HS-5 (cell line): ENCODE results near the gene PRDX2.

Experiments
- DNase-seq: peaks from one replicate; pipeline ENCODE4 v3.0.0-alpha.2; 2012; ENCODE audit warnings: low read depth

The PRDX2 gene

DNA sequence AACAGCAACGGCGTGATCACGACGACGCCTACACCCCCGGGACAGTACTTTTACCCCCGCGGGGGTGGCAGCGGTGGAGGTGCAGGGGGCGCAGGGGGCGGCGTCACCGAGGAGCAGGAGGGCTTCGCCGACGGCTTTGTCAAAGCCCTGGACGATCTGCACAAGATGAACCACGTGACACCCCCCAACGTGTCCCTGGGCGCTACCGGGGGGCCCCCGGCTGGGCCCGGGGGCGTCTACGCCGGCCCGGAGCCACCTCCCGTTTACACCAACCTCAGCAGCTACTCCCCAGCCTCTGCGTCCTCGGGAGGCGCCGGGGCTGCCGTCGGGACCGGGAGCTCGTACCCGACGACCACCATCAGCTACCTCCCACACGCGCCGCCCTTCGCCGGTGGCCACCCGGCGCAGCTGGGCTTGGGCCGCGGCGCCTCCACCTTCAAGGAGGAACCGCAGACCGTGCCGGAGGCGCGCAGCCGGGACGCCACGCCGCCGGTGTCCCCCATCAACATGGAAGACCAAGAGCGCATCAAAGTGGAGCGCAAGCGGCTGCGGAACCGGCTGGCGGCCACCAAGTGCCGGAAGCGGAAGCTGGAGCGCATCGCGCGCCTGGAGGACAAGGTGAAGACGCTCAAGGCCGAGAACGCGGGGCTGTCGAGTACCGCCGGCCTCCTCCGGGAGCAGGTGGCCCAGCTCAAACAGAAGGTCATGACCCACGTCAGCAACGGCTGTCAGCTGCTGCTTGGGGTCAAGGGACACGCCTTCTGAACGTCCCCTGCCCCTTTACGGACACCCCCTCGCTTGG, 9.3 kb downstream of the PRDX2 start:
- DNase-seq, result no peak

GRCh38 chr19:12791345-12792050, 10.1 kb downstream of the PRDX2 start, which contains the start of gene JUNB:
JUNB (plus strand) TSS chr19:12791486; CDS start chr19:12791772, 286 bp downstream.
- no peak for DNase-seq

- DNase-seq, result no peak
These were observed 10.8 kb downstream of the PRDX2 start for GRCh38 chr19:12790628-12791344.

GRCh38 chr19:12789904-12790619, 11.5 kb downstream of the PRDX2 start:
- no peak for DNase-seq

DNA sequence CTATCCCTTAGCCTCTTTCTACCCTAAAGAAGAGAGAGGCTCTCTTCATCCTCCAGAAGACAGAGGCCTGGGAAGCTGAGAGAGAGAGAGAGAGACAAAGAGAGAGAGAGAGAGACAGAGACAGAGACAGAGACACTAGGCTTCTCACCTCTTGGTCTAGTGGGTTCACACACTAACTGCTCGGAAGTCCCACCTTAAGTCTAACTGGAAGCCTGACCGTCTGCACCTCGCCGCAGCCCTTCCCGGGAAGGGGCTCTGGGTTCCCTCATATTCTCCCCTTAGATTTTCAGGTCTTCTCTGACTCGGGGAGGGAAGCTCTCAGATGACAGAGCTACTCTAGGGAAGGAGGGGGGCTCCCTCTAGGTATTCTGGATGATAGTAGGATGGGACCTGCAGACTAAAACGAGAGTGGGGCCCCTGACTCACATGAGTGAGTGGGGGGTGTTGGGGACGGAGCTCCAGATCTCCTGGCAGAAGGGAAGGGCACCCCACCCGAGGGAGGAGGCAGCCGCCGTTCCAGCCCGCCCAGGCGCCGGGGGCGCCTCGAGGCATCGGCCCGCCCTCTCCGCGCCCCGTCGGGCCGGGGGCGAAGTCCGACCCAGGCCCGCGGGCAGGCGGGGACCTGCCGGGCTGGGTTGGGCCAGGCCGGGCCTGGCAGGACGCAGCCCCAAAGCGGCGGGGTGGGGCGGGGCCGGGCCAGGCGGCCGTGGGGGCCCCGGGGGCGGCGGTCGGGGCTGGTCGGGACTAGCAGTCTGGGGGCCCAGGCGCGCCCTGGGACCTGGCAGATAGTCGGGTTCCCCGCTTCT, 12.3 kb downstream of the PRDX2 start:
- no peak for DNase-seq

DNA sequence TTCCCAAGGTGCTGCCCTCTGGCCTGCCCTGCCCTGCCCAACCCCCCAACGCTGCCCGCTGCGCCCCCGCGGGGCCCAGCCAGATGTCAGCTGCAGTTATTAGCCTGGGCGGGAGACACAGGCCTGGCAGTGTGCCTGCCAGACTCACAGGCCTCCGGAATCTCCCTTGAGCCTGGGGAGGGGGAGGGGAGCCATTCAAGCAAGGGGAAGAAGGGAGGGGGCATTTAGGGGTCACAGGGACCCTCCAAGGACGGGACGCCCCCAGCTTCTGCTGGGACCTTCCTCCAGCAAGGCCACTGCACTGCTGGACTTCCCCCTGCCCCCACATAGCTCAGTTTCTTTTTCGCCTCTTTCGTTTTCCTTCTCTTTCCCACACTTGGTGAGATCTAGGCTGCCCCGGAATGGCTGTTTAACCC, 12.9 kb downstream of the PRDX2 start:
- no peak for DNase-seq

- DNase-seq, result no peak
These were observed 13.4 kb downstream of the PRDX2 start for GRCh38 chr19:12788042-12788681.

DNA sequence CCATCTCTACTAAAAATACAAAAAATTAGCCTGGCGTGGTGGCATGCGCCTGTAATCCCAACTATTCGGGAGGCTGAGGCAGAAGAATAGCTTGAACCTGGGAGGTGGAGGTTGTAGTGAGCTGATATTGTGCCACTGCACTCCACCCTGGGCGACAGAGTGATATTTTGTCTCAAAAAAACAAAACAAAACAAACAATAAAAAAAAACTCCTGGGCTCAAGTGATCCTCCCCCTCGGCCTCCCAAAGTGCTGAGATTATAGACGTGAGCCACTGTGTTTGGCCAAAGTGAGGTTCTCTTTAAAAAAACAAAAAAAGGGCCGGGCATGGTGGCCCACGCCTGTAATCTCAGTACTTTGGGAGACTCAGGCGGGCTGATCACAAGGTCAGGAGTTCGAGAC, 14.1 kb downstream of the PRDX2 start:
- no peak for DNase-seq

GRCh38 chr19:12786952-12787351, 14.6 kb downstream of the PRDX2 start:
- no peak for DNase-seq

DNA sequence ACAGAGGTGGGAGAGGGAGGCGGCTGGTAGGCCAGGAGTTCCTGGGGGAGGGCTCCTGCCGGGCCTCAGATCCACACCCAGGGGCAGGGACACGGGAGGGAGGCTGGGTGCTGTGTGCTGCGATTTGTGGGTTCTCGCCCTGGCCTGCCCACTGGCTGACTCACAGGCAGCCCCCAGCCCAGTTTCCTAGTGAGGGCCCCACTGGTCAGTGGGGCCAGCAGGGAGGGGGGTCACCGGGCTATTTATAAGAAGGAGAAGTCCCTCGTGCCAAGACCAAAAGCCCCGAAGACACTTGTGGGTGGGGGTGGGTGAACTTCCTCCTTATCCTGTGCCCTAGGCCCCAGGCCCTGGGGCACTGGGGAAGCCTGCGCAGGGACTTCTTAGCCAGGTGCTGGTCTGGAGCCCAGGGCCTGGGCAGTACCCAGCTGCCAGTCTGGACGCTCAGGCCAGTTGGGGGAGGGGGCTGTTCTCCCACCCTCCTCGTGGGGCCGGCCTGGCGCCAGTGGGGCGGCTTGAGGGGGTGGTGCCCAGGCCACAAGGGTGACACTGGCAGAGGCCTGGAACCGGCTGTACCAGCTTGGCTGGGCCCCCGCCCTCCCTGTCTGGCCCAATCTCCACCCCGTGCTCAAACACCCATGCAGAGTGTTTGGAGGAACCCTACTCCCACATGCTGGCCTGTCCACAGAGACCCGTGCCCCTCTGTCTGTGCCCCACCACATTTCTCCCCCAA, 15.3 kb downstream of the PRDX2 start:
- no peak for DNase-seq

- DNase-seq, result no peak
These were observed 16.1 kb downstream of the PRDX2 start for GRCh38 chr19:12785431-12786031.

DNA sequence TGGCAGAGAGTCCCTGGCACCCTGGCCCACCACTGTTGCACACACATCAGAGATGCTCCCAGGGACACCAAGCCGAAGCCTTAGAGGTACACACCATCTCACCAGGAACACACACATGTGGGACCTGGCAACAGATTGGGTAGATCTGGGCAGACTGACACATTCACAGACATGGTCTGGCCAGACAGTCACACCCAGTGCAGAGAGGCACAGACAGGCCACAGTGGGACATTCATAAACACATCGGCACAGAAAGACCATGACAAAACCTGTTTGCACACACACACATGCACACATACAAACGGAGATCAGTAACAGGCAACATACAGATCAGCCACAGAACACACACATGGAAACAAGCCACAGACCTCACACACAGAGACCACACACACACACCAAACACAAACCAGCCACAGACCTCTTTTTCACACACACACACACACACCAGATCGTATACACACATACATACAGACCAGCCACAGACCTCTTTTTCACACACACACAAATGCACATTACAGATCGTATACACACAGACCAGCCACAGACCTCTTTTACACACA, 16.6 kb downstream of the PRDX2 start:
- DNase-seq, result no peak

- DNase-seq, result no peak
These were observed 17.2 kb downstream of the PRDX2 start for GRCh38 chr19:12784394-12784870.

DNA sequence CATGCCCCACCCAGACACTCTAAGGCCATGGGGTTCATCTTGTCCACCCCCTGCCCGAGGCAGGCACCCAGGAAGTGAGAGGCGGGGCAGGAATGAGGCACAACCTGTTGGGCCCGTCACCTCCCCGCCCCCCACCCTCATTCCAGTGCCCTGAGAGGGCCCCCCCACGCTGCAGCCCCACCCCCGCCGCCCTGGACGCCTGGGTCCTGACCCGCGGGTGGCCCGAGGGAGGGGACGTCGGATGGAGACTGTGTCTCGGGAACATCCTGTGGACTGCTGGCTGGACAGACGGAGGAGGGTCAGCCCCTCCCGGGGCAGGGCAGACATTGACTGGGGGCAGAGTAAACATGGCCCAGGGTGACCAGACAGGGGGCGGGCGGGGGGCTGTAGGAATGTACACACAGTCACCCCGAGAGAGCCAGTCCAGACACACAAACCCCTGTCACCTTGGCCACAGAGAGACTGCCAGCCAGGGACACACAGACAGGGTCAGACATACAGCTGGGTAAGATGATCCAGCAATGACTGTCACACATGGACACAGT, 17.7 kb downstream of the PRDX2 start:
- no peak for DNase-seq

GRCh38 chr19:12783291-12783848, 18.2 kb downstream of the PRDX2 start:
- no peak for DNase-seq

DNA sequence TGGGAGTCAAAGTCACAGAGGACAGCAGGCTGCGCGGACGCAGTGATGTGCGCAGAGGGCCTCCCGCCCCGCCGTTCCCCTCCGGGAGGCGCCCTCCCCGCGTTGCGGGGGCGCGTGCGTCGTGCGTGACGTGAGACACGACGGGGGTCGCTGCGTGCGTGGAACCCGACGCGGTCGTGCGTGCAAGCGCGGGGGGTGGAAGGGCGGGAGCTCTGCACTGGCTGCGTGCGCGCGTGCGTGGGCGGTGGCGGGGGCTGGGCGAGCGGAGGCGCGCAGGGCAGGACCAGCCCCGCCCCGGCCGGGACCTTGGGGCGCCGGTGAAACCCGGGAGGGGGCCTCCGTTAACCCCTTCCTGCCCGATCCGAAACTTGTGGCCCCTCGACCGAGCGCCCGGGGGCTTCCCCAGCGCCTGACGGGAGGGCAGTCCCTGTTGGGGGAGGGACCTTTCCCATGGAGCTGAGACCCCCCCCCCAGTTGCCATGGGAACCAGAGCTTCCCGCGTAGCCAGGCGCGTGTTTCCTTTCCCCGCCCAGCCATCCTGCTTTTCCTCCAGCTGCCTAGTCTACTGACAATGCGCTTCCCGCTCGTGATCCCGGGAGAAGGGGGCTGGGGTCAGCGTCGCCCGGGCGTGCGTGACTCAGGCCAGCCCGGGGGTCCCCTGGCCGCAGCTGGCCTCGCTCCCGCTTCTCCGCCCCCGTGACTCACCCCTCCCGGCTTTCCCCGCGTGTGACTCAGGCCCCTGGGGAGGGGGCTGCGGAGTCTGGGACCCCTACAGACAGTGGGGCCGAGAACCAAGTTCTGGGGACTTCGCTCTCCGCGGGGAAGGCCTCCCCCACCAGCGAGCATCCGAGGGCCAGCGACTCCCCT, 18.9 kb downstream of the PRDX2 start:
- DNase-seq, result no peak

GRCh38 chr19:12782174-12782423, 19.5 kb downstream of the PRDX2 start:
- DNase-seq, result no peak
